ENCODE measurements around the gene VIPAS39. TPM values are rescaled to one million over a fixed set of nuclear protein-coding genes. Genes with fewer than 3 reads are reported as not detected.
A peak's percentile ranks its signal among the peaks of the same experiment; 100 is the strongest.

VIPAS39 gene
- total and polyA plus RNA-seq, 2 of the 13 experiments (the other 11 are each of a cell fraction or from before 2014, with no cell fraction given), result 13.3 to 21.5 TPM

GRCh38 chr14:77498984-77499527 lies 41.7 kb upstream of the VIPAS39 start (continued):
- TF ChIP-seq ZNF800 (CRISPR knock-in tag; IDR thresholded peaks at IDR 0.05) (no peak; the same call in 1 of the 2 replicates), ZEB1 (IDR thresholded peaks at IDR 0.05; ENCODE audit: insufficient replicate concordance, low read depth) (no peak), DR1 (CRISPR knock-in tag; IDR thresholded peaks at IDR 0.05) (no peak), ZNF10 (CRISPR knock-in tag; IDR thresholded peaks at IDR 0.05; ENCODE audit: borderline replicate concordance, low read depth) (no peak), HIVEP1 (CRISPR knock-in tag; IDR thresholded peaks at IDR 0.05) (no peak), ZNF724P (CRISPR knock-in tag; IDR thresholded peaks at IDR 0.05; ENCODE audit: borderline replicate concordance) (no peak), ZNF75D (CRISPR knock-in tag; IDR thresholded peaks at IDR 0.05; ENCODE audit: borderline replicate concordance) (no peak), ZFAT (CRISPR knock-in tag; conservative IDR thresholded peaks at IDR 0.05) (no peak), DNMT1 (CRISPR knock-in tag; IDR thresholded peaks at IDR 0.05) (no peak), CTCF (CRISPR knock-in tag; IDR thresholded peaks at IDR 0.05) (no peak; the same call in 1 of the 2 replicates), ZXDC (CRISPR knock-in tag; IDR thresholded peaks at IDR 0.05) (peak; percentile 11; the same call in 1 of the 2 replicates), ZFYVE20 (CRISPR knock-in tag; IDR thresholded peaks at IDR 0.05; ENCODE audit: borderline replicate concordance, low read depth) (peak; percentile 23; the same call in 1 of the 2 replicates), MIXL1 (CRISPR knock-in tag; IDR thresholded peaks at IDR 0.05) (no peak), HOXA3 (CRISPR knock-in tag; IDR thresholded peaks at IDR 0.05) (no peak), DPF2 (CRISPR knock-in tag; IDR thresholded peaks at IDR 0.05; ENCODE audit: borderline replicate concordance, low read depth) (no peak), ZNF703 (CRISPR knock-in tag; IDR thresholded peaks at IDR 0.05; ENCODE audit: borderline replicate concordance) (0 out of 2 replicates have a peak, but pooled peaks have one; percentile 5), ISX (CRISPR knock-in tag; conservative IDR thresholded peaks at IDR 0.05) (no peak), ZC3H13 (CRISPR knock-in tag; IDR thresholded peaks at IDR 0.05) (0 out of 2 replicates have a peak, but pooled peaks have one; percentile 12), CREB3 (CRISPR knock-in tag; IDR thresholded peaks at IDR 0.05) (no peak), MYPOP (CRISPR knock-in tag; IDR thresholded peaks at IDR 0.05) (no peak), BORCS8-MEF2B (CRISPR knock-in tag; IDR thresholded peaks at IDR 0.05) (0 out of 2 replicates have a peak, but pooled peaks have one; percentile 11)
